PC-3 (cell line): Measurements from ENCODE around the gene QRSL1. TPM values are rescaled to one million over a fixed set of nuclear protein-coding genes. Genes with fewer than 3 reads are reported as not detected.

ENCODE experiments used
- ATAC-seq: fragments of 200-7000 bp; cut with Tn5 transposase; 2 replicates; pipeline ENCODE4 v1.9.1; 2020; ENCODE audit warnings: mild to moderate bottlenecking, moderate library complexity
- BruUV-seq: library from RNA; stranded (reverse); fragments of 400-500 nt; replicated peaks from 2 replicates; lab custom pipeline; 2021; lab: Mats Ljungman, UMichigan
- CTCF ChIA-PET: fragments of 300-600 bp; sonication (Branson Sonifier 250); formaldehyde crosslinking; loops from one replicate; lab custom pipeline; 2022; ENCODE audit warnings: antibody characterized with exemption; lab: Charles Lee
- POLR2A ChIA-PET: fragments of 300-600 bp; sonication (Branson Sonifier 250); formaldehyde crosslinking; loops from one replicate; lab custom pipeline; 2022; ENCODE audit warnings: antibody characterized with exemption; ENCODE audit not compliant: unreplicated experiment; lab: Charles Lee
- DNase-seq: peaks from one replicate; pipeline ENCODE4 v3.0.0-alpha.2; 2015
- H2AFZ ChIP-seq: fragments of 300-600 bp; sonication (generic); 2 replicates; pipeline ENCODE4 v1.6.0; 2016; ENCODE audit warnings: antibody characterized with exemption, low read length
- H3F3A ChIP-seq: fragments of 300-600 bp; sonication (generic); one replicate; pipeline ENCODE4 v1.6.0; 2017; ENCODE audit warnings: antibody characterized with exemption, low read length, control low read depth, mild to moderate bottlenecking; ENCODE audit not compliant: unreplicated experiment
- H3K27ac ChIP-seq: fragments of 300-600 bp; sonication (generic); 2 replicates; pipeline ENCODE4 v1.5.1; 2016; ENCODE audit warnings: mild to moderate bottlenecking, low read length
- H3K27me3 ChIP-seq: fragments of 300-600 bp; sonication (generic); 2 replicates; pipeline ENCODE4 v1.6.1; 2016; ENCODE audit warnings: low read length, mixed read lengths
- H3K36me3 ChIP-seq: fragments of 300-600 bp; sonication (generic); 2 replicates; pipeline ENCODE4 v1.6.1; 2016; ENCODE audit warnings: low read depth, mixed run types, low read length, mixed read lengths
- H3K4me1 ChIP-seq: fragments of 300-600 bp; sonication (generic); 2 replicates; pipeline ENCODE4 v1.5.1; 2016; ENCODE audit warnings: low read length; ENCODE audit not compliant: insufficient read depth
- H3K4me2 ChIP-seq: fragments of 300-600 bp; sonication (generic); 2 replicates; pipeline ENCODE4 v1.6.0; 2016; ENCODE audit warnings: low read length
- H3K4me3 ChIP-seq: fragments of 300-600 bp; sonication (generic); 2 replicates; pipeline ENCODE4 v1.5.1; 2016; ENCODE audit warnings: mild to moderate bottlenecking, low read length, mixed read lengths
- H3K79me2 ChIP-seq: fragments of 300-600 bp; sonication (generic); 2 replicates; pipeline ENCODE4 v1.6.1; 2017; ENCODE audit warnings: low read length, mixed read lengths
- H3K9ac ChIP-seq: fragments of 300-600 bp; sonication (generic); 2 replicates; pipeline ENCODE4 v1.6.0; 2016; ENCODE audit warnings: mild to moderate bottlenecking, low read length
- H3K9me2 ChIP-seq: fragments of 300-600 bp; sonication (generic); replicated peaks from 2 replicates; pipeline ENCODE4 v1.6.1; 2016; ENCODE audit warnings: mixed run types, low read length, mixed read lengths
- H3K9me3 ChIP-seq: fragments of 300-600 bp; sonication (generic); 2 replicates; pipeline ENCODE4 v1.6.1; 2016; ENCODE audit warnings: low read length, mixed read lengths
- H4K20me1 ChIP-seq: fragments of 300-600 bp; sonication (generic); 2 replicates; pipeline ENCODE4 v1.6.1; 2016; ENCODE audit warnings: low read length, mixed read lengths
- EZH2 ChIP-seq: fragments of 300-600 bp; sonication (generic); IDR thresholded peaks from one replicate; pipeline ENCODE4 v1.6.1; 2017; ENCODE audit warnings: antibody characterized with exemption, mild to moderate bottlenecking, low read length; ENCODE audit not compliant: unreplicated experiment
- EZH2phosphoT487 ChIP-seq: fragments of 300-600 bp; sonication (generic); IDR thresholded peaks from 2 replicates; pipeline ENCODE4 v1.6.1; 2018; ENCODE audit warnings: mild to moderate bottlenecking, antibody characterized with exemption, low read length, borderline replicate concordance
- intact Hi-C: fragments of 100-400 bp; cut with micrococcal nuclease; formaldehyde crosslinking; loops from 2 replicates; pipeline ENCODE4 v1.9.0; 2023
- total RNA-seq: library from RNA; depleted of rRNA; stranded (reverse); fragments of >200 nt; gene quantifications from 2 replicates; pipeline ENCODE4 v1.2.3, GENCODE V29; 2014
- TF ChIP-seq, protein P1 (sequence below): fragments of 300-600 bp; sonication (generic); conservative IDR thresholded peaks from 2 replicates; pipeline ENCODE4 v1.5.1; 2017; ENCODE audit warnings: antibody characterized with exemption, low read depth, mild to moderate bottlenecking, low read length

QRSL1 gene
- total RNA-seq, 1 experiment from 2014 or later = 10.0 TPM

DNA sequence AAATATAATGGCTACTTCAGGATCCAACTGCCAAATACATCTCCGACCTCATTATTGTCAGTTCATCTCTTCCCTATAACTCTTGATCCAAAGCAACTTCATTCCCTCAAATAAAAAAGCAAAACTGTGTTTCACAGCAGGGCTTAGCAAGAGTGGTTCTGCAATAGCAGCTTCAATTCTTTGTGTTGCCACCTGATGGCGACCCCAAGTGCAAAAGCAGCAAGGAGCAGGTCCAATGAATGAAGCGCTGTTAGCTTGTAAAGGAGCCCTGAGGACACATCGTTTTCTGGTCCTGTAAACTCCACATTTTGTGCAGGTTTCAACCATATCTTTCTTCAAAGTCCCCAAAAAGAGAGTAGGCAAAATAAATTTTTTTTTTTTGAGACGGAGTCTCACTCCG, 19.7 kb upstream of the QRSL1 start:
- Histone ChIP-seq H3K9ac (no peak overlapping the region), H3K4me2 (no peak overlapping the region), H3K27ac (no peak overlapping the region), H3K36me3 (no peaks in the 10 kb centered on the region), H4K20me1 (no peaks in the 10 kb centered on the region), H3K4me3 (no peak overlapping the region), H3K9me3 (no peaks in the 10 kb centered on the region), H3K4me1 (no peaks in the 10 kb centered on the region), H3K27me3 (no peaks in the 10 kb centered on the region), H2AFZ (no peak overlapping the region), H3F3A (no peaks in the 10 kb centered on the region), H3K9me2 (no peaks in the 10 kb centered on the region), H3K79me2 (no peaks in the 10 kb centered on the region)
- BruUV-seq = no TSS peak
- CTCF ChIA-PET = interaction anchor here (0.7 to 1.2 kb wide), 4 partner anchors 16 to 370 kb away, joined by 3 to 6 read pairs (median 4); no protein-coding TSS in a partner anchor
- ATAC-seq (peak; percentile 35; the same call in 1 of the 2 replicates), DNase-seq (peak; percentile 44)
- TF ChIP-seq EZH2phosphoT487 = no peak
- TF ChIP-seq, protein P1, sequence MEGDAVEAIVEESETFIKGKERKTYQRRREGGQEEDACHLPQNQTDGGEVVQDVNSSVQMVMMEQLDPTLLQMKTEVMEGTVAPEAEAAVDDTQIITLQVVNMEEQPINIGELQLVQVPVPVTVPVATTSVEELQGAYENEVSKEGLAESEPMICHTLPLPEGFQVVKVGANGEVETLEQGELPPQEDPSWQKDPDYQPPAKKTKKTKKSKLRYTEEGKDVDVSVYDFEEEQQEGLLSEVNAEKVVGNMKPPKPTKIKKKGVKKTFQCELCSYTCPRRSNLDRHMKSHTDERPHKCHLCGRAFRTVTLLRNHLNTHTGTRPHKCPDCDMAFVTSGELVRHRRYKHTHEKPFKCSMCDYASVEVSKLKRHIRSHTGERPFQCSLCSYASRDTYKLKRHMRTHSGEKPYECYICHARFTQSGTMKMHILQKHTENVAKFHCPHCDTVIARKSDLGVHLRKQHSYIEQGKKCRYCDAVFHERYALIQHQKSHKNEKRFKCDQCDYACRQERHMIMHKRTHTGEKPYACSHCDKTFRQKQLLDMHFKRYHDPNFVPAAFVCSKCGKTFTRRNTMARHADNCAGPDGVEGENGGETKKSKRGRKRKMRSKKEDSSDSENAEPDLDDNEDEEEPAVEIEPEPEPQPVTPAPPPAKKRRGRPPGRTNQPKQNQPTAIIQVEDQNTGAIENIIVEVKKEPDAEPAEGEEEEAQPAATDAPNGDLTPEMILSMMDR = peak; percentile 55; the same call in 1 of the 2 replicates
- intact Hi-C loops = no loop called here
- POLR2A ChIA-PET = interaction anchor here (0.6 kb wide), 1 partner anchor 220 kb away, joined by 4 read pairs; no protein-coding TSS in a partner anchor

GRCh38 chr6:106611030-106611429, 18.3 kb upstream of the QRSL1 start:
- POLR2A ChIA-PET = no interaction called here
- H3K27me3 ChIP-seq = no peaks in the 10 kb centered on the region
- CTCF ChIA-PET = no interaction called here
- intact Hi-C loops = no loop called here
- no TSS peak for BruUV-seq
- H4K20me1 ChIP-seq = no peaks in the 10 kb centered on the region
- no peak overlapping the region for H3K4me2 ChIP-seq
- no peak overlapping the region for H3K9ac ChIP-seq
- H3F3A ChIP-seq = no peaks in the 10 kb centered on the region
- TF ChIP-seq EZH2phosphoT487 (no peak), EZH2 (no peak)
- TF ChIP-seq, protein P1 = no peak
- no peaks in the 10 kb centered on the region for H3K4me1 ChIP-seq
- ATAC-seq (no peak), DNase-seq (no peak)
- H3K9me3 ChIP-seq = no peaks in the 10 kb centered on the region
- H3K79me2 ChIP-seq = no peaks in the 10 kb centered on the region
- no peak overlapping the region for H2AFZ ChIP-seq
- no peak overlapping the region for H3K4me3 ChIP-seq
- no peaks in the 10 kb centered on the region for H3K9me2 ChIP-seq
- H3K36me3 ChIP-seq = no peaks in the 10 kb centered on the region
- H3K27ac ChIP-seq = no peak overlapping the region

GRCh38 chr6:106612671-106613416, 16.5 kb upstream of the QRSL1 start:
- POLR2A ChIA-PET = no interaction called here

More at GRCh38 chr6:106612671-106613416, 16.5 kb upstream of the QRSL1 start:
- TF ChIP-seq, protein P1 = no peak
- no peak for TF ChIP-seq EZH2
- no peak for TF ChIP-seq EZH2phosphoT487
- intact Hi-C loops = no loop called here
- Histone ChIP-seq H3K4me3 (no peak overlapping the region), H3K79me2 (no peaks in the 10 kb centered on the region), H3F3A (no peaks in the 10 kb centered on the region), H2AFZ (no peak overlapping the region), H3K9ac (no peak overlapping the region), H3K9me3 (no peaks in the 10 kb centered on the region), H3K9me2 (no peaks in the 10 kb centered on the region), H3K27me3 (no peaks in the 10 kb centered on the region), H3K4me2 (no peak overlapping the region), H3K27ac (no peak overlapping the region), H3K4me1 (no peaks in the 10 kb centered on the region), H4K20me1 (no peaks in the 10 kb centered on the region), H3K36me3 (no peaks in the 10 kb centered on the region)
- ATAC-seq (no peak), DNase-seq (no peak)
- CTCF ChIA-PET = no interaction called here
- no TSS peak for BruUV-seq
